GM18519 (cell line): ENCODE data around the gene DNAJC11.
"Not testable (repeated sequence)": the region's sequence is repeated elsewhere in the genome, so short reads cannot be mapped to it uniquely, and the experiment has no call there.

ENCODE experiments used
- ATAC-seq: cut with Tn5 transposase; IDR thresholded peaks from one replicate; pipeline ENCODE4 v1.9.1; 2021; ENCODE audit warnings: mild to moderate bottlenecking, moderate library complexity; ENCODE audit not compliant: unreplicated experiment, low FRiP score

The DNAJC11 gene

DNA sequence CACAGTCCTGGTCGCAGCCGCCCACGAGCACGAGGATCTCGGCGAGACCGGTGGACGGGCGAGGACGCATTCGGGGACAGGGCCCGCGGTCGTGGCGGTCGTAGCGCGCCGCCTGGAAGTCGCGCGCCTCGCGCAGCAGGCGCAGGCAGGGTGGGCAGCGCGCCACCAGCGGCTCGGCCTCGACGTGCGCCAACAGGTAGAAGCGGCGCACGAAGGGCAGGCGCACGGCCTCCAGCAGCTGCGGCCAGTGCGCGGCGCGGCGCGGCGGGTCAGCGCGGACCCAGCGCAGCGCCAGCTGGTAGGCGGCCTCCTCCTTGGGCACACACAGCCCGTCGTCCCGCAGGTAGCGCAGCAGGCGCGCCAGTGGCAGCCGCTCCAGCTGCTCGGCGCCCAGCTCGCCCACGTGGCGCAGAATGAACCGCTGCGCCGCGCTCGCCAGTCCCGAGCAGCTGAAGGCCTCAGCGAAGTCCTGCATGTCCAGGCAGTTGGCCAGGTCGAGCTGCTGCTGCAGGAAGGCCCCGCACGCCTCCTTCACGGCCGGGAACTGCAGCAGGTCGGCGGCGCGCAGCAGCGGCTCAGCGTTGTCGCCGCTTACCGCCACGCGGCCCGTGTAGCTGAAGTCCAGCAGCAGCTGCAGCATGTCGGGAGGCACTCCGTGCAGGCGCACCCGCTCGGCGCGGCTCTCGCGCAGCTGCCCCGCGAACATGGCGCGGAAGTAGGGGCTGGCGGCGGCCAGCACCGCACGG lies 99.5 kb downstream of the DNAJC11 start:
- peak; percentile 7 for ATAC-seq

DNA sequence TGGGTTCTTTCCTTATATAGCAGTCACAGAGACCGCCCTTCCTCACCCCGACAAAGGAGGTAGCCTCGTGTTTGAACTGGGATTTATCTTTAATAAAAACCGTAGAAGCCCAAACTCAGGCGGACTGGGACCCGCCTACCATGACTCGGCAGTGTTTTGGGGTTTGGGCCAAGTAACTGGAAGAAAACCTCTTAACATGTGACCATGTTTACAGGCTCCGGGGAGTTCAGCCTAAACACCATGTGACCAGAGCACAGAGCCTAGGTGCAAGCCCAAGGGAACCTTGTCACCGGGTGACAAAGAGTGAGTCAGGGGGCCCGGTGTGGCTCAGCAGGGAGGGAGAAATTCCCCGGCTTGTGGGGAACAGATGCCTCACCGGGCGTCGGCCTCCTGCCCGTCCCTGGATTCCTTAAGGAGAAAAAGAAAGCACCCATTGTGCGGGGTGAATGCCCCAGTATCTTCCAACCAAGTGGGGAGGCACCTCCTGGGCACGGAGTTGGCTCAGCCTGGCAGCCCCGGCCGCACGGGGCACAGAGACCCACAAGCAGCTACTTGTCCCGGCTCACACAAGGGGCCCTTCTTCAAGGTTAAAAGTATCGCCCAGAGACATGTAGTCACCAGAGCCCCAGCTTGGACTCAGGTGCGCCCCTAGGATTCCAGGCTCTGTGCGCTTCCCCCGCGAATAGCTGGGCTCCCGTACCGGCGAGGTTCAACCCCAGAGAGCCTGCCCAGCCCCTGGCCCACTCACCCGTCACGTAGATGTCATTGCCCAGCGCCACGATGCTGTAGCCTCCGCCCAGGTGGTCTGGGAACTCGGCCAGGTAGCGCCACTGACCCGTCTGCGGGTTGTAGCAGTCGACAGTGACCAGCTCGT lies 100.3 kb downstream of the DNAJC11 start:
- no peak for ATAC-seq

DNA sequence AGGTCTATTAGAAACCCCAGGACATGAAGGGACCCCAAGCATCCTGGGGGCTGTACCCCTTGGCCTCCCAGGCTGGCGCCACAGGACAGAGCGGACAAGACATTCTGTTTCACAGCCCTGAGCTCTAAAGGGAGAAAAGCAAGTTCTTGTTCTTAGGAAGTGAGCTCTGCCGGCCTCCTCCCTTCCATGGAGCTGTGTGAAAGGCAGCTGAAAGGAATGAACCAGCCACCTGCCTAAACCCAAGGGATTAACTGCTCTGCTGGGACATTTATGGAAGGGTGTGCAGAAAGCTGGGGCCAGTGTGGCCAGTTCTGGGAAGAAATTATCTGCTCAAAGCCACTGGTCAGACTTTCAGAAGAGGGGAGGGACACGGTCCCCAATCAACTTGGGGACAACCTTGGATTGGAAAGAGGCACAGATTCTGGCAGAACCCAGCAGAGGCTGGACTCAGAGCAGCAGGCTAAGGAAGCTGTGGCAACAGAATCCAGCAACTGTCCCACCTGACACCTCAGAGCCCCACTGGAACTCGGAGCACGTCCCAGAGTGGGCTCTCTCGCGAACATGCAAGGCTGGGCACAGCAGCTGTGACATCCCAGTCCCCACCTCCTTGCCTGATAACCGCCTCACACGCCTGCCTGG lies 101.1 kb downstream of the DNAJC11 start:
- ATAC-seq, result no peak

DNA sequence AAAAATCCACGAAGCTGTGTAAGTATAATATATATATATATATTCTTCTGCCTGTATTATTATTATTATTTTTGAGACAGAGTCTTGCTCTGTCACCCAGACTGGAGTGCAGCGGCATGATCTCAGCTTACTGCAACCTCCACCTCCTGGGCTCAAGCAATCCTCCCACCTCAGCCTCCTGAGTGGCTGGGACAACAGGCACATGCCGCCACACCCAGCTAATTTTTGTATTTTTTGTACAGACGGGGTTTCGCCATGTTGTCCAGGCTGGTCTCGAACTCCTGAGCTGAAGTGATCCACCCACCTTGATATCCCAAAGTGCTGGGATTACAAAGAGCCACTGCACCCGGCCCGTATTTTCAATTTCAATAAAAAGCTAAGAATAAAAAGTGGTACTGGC lies 101.6 kb downstream of the DNAJC11 start:
- not testable (repeated sequence) for ATAC-seq

DNA sequence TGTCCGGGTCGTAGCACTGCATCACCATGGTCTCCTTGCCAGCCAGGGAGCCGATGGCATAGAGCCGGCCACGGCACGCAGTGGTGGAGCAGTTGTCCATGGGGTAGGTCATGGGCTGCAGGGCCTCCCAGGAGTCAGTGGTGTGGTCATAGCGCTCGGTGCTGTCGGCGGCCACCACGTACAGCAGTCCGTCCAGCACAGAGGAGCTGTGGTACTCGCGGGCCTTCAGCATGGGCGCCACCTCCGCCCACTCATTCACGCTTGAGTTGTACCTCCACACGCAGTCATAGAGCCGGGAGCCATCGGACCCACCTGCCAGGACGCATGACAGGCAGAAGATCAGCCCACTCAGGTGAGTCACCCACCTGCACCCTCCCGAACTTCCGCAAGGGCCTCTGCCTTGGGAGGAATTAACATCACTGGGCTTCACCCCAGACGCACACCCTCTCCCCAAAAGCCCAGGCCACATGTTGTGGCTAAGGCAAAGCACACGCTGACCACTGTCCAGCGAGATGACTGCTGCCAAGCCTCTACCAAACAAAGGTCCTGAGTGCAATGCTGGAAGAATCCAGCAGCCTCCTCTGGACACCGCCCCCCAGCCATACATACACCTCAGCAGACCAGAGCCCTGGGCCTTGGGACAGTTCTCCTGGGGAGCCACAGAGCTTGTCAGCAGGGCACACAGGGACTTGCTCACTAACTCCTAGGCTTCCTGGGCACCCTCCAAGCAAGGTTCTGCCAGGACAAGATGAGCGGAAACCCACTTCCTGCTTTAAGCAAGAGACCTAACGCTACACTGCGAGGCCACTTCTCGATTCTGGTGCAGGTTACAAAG lies 102.3 kb downstream of the DNAJC11 start:
- ATAC-seq, result no peak

DNA sequence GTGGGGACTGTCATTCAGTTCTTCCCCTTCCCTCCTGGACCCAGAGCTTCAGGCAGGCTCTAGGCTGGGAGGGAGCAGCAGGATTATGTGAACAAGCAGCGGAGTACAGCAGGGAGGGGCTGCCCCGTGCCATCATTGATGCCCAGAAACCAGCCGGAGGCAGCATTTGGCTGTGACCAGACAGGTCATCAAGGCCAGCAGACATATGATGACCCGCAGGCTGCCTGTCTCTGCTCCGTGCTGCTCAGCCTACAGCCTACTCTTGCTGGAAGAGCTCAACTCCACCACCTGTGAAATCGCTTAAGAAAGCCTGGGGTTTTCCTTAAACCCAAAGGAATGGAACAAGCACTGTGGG lies 103.9 kb downstream of the DNAJC11 start:
- no peak for ATAC-seq

DNA sequence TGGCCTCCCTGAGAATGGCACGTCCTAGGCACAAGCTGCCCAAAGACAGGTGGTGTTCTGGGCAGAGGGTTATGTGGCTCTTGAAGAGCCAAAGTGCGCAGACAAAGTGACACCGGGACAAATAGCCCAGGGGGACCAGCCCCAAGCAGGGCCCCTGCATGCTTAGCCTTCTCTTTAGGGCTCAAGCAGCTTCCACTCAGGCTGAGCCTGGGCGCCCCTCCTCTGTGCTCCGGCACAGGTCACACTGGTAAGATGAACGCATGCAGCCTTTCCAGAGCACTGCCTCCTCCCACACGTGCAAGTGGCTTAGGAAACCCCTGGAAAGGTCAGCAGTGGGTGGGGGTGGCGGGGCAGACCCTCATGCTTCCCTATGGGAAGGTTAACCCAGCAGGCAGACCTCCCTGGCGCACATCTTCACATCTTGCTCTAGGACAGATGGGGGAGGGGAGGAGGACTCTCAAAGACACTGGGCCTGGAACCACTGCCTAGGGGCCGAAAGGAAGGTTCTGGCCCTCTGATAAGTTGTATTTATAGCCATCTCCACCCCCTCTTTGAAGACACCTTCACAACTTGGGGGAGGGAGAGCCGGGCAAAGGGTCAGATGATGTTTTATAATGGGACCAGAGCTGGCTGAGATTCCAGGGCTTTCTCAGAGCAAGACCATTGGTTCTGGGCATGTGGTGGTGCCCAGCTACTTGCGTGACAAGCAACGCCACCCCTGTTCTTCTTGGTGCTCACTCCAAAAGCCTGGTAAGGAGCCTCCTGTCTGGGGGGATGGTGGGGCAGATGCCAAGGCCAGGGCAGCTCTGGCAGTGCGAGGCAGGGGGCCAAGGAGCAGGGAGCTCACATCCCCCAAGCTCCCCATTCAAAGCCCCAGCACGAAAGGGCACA lies 104.5 kb downstream of the DNAJC11 start:
- no peak for ATAC-seq

DNA sequence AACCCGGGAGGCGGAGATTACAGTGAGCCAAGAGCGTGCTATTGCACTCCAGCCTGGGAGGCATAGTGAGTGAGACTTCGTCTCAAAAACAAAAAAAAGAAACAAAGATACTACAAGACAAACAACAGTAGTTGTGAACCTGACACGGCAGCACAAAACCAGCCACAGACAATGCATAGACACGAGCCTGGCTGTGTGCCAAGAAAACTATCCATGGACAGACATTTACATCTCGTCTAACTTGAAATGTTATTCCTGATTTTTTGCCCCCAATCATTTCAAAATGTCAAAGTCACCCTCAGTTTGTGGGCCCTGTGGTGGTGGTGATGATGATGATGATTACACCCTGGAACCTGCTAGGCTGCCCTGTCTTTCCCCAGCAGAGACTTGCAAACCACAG lies 105.3 kb downstream of the DNAJC11 start:
- no peak for ATAC-seq

DNA sequence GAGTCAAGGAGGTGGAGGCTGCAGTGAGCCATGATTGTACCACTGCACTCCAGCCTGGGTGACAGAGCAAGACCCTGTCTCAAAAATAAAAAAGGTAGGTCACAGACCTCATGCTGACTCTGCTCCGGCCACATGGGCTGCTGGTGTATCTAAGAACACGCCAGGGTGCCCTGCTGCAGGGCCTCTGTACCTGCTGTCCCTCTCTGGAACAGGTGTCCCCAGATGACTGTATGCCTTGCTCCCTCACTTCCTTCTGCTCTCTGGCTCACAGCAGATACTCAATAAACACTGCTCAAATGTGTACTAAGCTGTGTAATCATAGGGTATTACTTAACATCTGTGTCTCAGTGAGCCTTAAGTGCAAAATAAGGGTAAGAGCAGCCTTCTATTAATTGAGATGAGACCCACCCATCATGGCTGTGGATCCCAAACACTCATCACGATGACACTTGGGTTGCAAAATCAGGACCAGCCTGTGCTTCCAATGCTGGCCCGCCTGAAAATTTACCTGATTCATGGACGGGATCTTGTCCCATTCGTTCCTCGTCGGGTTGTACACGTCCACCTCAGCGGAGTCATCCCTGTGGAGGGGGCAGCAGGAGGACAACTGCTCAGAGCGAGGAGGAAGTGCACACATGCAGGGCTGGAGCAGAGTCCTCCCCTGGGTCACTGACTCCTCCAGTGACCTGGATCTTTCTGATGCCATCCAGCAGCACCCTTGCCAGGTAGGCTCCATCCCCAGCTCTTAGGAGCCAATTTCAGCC lies 106.5 kb downstream of the DNAJC11 start:
- no peak for ATAC-seq

DNA sequence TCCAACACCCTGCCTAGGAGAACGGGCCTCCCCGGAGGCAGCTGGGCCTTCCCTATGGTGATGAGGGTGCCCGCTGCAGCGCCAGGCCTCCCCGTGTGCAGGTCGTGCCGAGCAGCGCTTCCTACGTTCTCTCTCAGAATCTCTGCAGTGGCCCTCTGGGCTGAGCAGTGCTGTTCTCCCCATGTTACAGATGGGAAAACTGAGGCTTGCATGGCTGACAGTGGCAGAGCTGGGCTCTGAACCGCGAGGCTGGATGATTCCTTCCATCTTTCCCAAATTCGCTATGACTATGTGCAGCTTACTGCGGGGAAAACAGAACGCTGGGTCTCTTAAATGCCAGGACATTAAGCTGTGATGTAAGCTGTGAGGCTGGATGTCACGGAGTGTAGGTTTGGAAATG lies 107.8 kb downstream of the DNAJC11 start:
- no peak for ATAC-seq

DNA sequence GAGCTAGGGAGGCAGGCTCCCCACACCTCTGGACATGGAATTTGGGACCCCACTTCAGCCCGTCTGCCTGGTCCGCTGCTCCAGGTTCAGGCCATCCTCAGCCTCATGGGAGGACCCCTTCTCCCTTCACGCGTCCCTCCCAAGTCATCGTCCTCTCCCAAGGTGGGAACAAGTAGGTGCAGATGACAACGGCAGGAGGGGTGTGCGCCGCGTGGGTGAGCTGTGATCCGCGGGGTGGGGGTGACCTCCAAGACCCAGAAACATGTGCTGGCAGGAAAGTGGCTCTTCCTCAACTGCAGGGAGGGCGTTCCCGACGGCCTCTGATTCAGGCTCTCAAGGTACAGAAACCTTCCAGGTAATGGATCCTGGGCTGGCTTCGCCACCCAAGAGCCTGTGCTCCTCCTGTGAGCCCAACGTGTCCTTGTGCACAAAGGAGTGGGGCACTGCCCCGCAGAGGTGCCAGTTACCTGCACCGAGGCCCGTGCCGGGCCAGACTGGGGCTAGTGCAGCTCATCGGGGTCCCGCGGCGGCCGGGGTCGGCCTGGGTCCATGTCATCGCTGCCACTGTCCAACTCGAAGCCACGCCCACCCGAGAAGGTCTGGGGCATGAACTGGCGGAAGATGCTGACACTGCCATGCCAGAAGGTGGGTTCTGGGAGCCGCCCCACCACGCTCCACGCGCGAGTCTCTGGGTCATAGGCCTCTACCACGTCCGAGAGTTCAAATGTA lies 108.6 kb downstream of the DNAJC11 start:
- no peak for ATAC-seq

DNA sequence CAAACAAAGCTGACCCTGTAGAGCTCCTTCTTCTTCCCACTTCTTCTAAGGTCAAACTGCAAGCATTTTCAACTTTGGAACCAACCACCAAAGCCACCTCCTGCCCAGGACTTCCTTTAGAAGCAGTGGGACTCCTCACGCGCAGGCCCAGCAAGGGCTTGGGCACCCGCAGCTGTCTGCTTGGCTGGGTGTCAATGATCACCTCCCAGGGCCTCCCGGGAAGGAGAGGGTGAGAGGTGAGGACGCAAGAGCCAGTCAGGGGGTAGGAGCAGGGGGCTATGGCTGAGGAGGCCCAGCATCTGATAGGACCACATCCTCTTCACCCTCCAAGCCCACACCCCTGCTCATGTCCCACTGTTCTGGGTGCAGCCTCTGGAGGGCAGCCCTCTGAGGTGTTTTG lies 109.2 kb downstream of the DNAJC11 start:
- no peak for ATAC-seq

DNA sequence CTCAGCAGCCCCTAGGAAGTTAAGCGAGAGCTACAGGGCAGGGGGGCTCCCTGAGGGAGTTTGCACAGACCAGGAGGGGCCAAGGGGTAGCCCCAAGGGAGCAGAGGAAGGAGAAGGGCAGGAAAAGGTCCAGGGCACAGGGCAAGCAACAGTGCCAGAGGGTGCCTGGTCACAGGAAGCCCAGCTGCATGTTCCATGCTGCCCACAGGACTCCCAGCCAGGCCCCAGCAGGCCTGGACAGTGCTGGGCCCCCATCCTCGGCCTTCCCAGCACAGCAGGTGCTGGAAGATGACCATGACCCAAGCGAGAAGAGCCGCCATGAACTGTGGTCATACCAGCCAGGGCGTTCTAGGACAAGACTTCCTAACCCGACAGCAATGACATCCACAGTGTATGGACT lies 110.0 kb downstream of the DNAJC11 start:
- no peak for ATAC-seq

DNA sequence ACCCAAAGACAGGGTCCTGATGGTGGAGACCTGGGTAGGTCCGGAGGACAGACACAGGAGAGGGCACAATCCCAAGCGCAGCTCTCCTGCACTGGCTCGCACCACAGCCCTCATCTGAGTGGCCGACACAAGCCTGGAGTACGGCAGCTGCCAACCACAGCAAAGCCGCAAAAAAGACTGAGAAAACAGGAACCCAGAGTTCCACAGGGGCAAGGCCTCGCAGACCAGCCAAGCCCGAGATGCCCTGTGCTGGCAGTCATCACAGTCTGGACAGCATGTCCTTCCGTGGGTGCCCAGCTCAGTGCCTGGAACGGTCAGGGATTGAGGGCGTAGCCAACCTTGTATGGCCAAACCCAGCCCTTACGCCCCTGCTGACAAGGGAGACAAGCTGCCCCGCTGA lies 110.4 kb downstream of the DNAJC11 start:
- no peak for ATAC-seq

DNA sequence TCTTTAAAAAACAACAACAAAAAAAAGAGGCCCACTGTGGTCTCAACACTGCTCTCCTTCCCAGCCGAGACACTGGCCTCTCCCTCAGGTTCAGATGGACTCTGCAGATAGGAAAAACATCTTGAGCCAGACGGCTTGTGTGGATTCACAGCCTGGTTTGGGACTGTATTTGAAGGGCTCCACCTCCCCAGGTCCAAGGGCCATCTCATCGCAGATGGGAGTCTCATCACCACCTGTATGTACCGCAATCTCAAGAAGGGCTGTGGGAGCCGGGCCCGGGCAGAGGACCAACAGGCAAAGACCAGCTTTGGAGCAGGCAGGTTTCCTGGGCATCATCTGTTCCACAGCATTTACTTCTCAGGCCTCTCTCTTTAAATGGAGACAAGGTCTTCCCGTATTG lies 111.6 kb downstream of the DNAJC11 start:
- no peak for ATAC-seq

DNA sequence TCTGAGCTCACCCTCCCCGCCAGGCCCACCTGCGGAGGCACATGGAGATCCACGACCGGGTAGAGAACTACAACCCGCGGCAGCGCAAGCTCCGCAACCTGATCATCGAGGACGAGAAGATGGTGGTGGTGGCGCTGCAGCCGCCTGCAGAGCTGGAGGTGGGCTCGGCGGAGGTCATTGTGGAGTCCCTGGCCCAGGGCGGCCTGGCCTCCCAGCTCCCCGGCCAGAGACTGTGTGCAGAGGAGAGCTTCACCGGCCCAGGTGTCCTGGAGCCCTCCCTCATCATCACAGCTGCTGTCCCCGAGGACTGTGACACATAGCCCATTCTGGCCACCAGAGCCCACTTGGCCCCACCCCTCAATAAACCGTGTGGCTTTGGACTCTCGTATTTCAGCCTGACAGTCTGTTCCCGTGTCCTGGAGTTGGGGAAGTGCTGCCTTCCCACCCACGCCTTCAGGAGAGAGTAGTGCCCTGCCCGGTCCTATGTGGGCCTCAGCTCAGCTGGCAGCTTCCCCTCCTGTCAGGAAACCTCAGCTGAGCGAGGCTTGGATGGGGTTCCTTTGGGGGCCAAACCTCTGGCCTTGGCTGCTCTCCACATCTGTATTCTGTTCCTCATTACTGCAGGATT lies 112.6 kb downstream of the DNAJC11 start:
- ATAC-seq, result no peak

DNA sequence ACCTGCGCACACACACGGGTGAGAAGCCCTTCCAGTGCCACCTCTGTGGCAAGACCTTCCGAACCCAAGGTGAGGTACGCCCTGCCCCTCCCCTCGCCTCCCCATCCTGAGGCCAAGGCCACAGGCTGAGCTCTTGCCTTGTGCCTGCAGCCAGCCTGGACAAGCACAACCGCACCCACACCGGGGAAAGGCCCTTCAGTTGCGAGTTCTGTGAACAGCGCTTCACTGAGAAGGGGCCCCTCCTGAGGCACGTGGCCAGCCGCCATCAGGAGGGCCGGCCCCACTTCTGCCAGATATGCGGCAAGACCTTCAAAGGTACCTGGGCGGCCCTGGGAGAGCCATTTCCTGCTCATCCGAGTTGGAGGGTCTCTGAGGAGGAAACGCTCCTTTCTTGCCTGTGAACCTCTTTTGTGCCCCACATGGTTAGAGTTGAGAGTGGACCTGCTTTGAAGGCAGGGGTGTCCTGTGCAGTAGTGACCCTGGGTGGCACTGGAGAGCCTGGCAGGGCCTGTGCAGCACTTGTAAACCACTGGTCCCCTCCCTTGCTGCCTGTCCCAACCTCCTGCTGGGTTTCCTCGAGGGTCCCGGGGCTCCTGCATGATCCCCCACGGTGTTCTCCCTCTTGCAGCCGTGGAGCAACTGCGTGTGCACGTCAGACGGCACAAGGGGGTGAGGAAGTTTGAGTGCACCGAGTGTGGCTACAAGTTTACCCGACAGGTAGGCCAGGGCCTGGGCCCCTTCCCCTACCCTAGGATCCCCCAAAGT lies 113.3 kb downstream of the DNAJC11 start:
- ATAC-seq, result no peak
